ENCODE data around the gene EZH2.

DNA sequence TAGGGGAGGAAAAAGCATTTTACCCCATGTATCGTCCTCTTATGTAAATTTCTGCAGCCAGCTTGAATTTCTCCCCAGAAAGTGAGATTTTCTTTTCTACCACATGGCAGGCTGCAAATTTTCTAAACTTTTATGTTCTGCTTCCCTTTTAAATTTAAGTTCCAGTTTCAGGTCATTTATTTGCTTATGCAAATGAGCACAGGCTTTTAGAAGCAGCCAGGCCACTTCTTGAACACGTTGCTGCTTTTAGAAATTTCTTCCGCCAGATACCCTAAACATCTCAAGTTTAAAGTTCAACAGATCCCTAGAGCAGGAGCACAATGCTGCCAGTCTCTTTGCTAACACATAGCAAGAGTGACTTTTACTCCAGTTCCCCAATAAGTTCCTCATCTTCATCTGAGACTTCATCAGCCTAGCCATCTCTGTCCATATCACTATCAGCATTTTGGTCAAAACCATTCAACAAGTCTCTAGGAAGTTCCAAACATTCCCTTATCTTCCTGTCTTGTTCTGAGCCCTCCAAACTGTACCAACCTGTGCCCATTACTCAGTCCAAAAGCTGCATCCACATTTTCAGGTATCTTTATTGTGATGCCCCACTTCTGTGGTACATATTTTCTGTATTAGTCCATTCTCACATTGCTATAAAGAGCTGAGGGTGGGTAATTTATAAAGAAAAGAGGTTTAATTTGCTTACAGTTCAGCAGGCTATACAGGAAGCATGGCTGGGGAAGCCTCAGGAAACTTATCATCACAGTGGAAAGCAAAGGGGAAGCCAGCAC is 16.3 kb downstream of the EZH2 start:
- TF ChIP-seq POLR2A (IDR thresholded peaks at IDR 0.05), result no peak
- no peak for TF ChIP-seq CTCF (IDR thresholded peaks at IDR 0.05)

All from right lobe of liver (tissue), 4 donors.